ENCODE results near the gene FAM13A. TPM values are rescaled to one million over a fixed set of nuclear protein-coding genes. Genes with fewer than 3 reads are reported as not detected.

The FAM13A gene
- total and polyA plus RNA-seq, 4 experiments from 2014 or later = 9.6 to 19.7 (median 13.0) TPM

GRCh38 chr4:88975958-88976774 lies 80.8 kb downstream of the FAM13A start:
- no peaks in the 10 kb centered on the region for H3K4me1 ChIP-seq (ENCODE audit: insufficient read depth, low read length)
- H3K36me3 ChIP-seq (ENCODE audit: insufficient read depth, low read length) = no peaks in the 10 kb centered on the region
- H3K36me3 Mint-ChIP-seq = peaks cover 0 to 9% of the 10 kb centered on the region in 2 donors
- H3K9me3 ChIP-seq (ENCODE audit: control insufficient read depth in 1 of 2, low read length in 2 of 2) = no peaks in the 10 kb centered on the region
- peaks cover 0 to 4% of the 10 kb centered on the region in 2 donors for H3K27me3 Mint-ChIP-seq
- H3K27me3 ChIP-seq (ENCODE audit: insufficient read depth, low read length) = no peaks in the 10 kb centered on the region
- H3K27ac Mint-ChIP-seq = no peak overlapping the region
- H3K4me1 Mint-ChIP-seq = no peaks in the 10 kb centered on the region
- ChIA-PET CTCF (ENCODE audit: partially characterized antibody) (no interaction called here), POLR2A (ENCODE audit: partially characterized antibody) (no interaction called here)
- H3K4me3 Mint-ChIP-seq = no peak overlapping the region
- peaks cover 4 to 12% (median 9%) of the 10 kb centered on the region in 8 donors for H3K9me3 Mint-ChIP-seq
- DNase-seq = no peak
- intact Hi-C loops (cut with micrococcal nuclease) = no loop called here
- no peak overlapping the region for H3K4me3 ChIP-seq (ENCODE audit: low read length in 2 of 2)
- no peak overlapping the region for H3K27ac ChIP-seq (ENCODE audit: low read depth, low read length)

DNA sequence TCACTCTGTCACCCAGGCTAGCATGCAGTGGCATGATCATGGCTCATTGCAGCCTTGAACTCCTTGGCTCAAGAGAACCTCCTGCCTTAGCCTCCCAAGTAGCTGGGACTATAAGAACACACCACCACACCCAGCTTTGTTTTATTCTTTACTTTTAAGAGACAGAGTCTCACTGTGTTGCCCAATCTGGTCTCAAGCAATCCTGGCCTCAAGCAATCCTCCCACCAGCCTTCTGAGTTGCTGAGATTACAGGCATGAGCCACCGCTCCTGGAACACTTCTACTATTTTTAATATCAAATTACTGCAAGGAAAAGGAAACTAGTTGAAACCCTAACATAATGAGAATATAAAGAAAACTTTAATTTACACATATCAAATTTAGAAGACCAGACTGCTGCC lies 85.4 kb downstream of the FAM13A start:
- Mint-ChIP-seq H3K4me1 (no peaks in the 10 kb centered on the region), H3K27me3 (peaks cover 0 to 6% of the 10 kb centered on the region in 2 donors), H3K27ac (no peak overlapping the region), H3K9me3 (peaks cover 4 to 12% (median 9%) of the 10 kb centered on the region in 8 donors), H3K36me3 (peaks cover 0 to 9% of the 10 kb centered on the region in 2 donors), H3K4me3 (no peak overlapping the region)
- ChIA-PET POLR2A (ENCODE audit: partially characterized antibody) (no interaction called here), CTCF (ENCODE audit: partially characterized antibody) (no interaction called here)
- DNase-seq = no peak
- intact Hi-C loops (cut with micrococcal nuclease) = no loop called here
- no peaks in the 10 kb centered on the region for H3K36me3 ChIP-seq (ENCODE audit: insufficient read depth, low read length)
- no peaks in the 10 kb centered on the region for H3K4me1 ChIP-seq (ENCODE audit: insufficient read depth, low read length)
- no peaks in the 10 kb centered on the region for H3K9me3 ChIP-seq (ENCODE audit: control insufficient read depth in 1 of 2, low read length in 2 of 2)
- no peak overlapping the region for H3K4me3 ChIP-seq (ENCODE audit: low read length in 2 of 2)
- H3K27ac ChIP-seq (ENCODE audit: low read depth, low read length) = no peak overlapping the region
- H3K27me3 ChIP-seq (ENCODE audit: insufficient read depth, low read length) = no peaks in the 10 kb centered on the region

GRCh38 chr4:88969746-88970145 lies 87.2 kb downstream of the FAM13A start:
- Mint-ChIP-seq H3K27me3 (peaks cover 0 to 6% of the 10 kb centered on the region in 2 donors), H3K4me1 (no peaks in the 10 kb centered on the region), H3K4me3 (no peak overlapping the region), H3K27ac (no peak overlapping the region), H3K9me3 (peaks cover 2 to 12% (median 8%) of the 10 kb centered on the region in 8 donors), H3K36me3 (peaks cover 0 to 9% of the 10 kb centered on the region in 2 donors)
- no peaks in the 10 kb centered on the region for H3K36me3 ChIP-seq (ENCODE audit: insufficient read depth, low read length)
- no peaks in the 10 kb centered on the region for H3K4me1 ChIP-seq (ENCODE audit: insufficient read depth, low read length)
- H3K27ac ChIP-seq (ENCODE audit: low read depth, low read length) = no peak overlapping the region
- intact Hi-C loops (cut with micrococcal nuclease) = no loop called here
- no peak overlapping the region for H3K4me3 ChIP-seq (ENCODE audit: low read length in 2 of 2)
- H3K27me3 ChIP-seq (ENCODE audit: insufficient read depth, low read length) = no peaks in the 10 kb centered on the region
- POLR2A ChIA-PET (ENCODE audit: partially characterized antibody) = no interaction called here
- H3K9me3 ChIP-seq (ENCODE audit: control insufficient read depth in 1 of 2, low read length in 2 of 2) = no peaks in the 10 kb centered on the region
- no peak for DNase-seq
- CTCF ChIA-PET (ENCODE audit: partially characterized antibody) = no interaction called here

- Histone ChIP-seq H3K4me3 (ENCODE audit: low read length in 2 of 2) (no peak overlapping the region), H3K27me3 (ENCODE audit: insufficient read depth, low read length) (no peaks in the 10 kb centered on the region), H3K36me3 (ENCODE audit: insufficient read depth, low read length) (no peaks in the 10 kb centered on the region), H3K4me1 (ENCODE audit: insufficient read depth, low read length) (no peaks in the 10 kb centered on the region), H3K9me3 (ENCODE audit: control insufficient read depth in 1 of 2, low read length in 2 of 2) (no peaks in the 10 kb centered on the region), H3K27ac (ENCODE audit: low read depth, low read length) (no peak overlapping the region)
- H3K9me3 Mint-ChIP-seq = peaks cover 2 to 12% (median 8%) of the 10 kb centered on the region in 8 donors
- peaks cover 0 to 9% of the 10 kb centered on the region in 2 donors for H3K36me3 Mint-ChIP-seq
- H3K27me3 Mint-ChIP-seq = peaks cover 0 to 6% of the 10 kb centered on the region in 2 donors
- intact Hi-C loops (cut with micrococcal nuclease) = no loop called here
- ChIA-PET POLR2A (ENCODE audit: partially characterized antibody) (no interaction called here), CTCF (ENCODE audit: partially characterized antibody) (no interaction called here)
- no peak overlapping the region for H3K27ac Mint-ChIP-seq
- H3K4me3 Mint-ChIP-seq = no peak overlapping the region
- DNase-seq = no peak
- no peaks in the 10 kb centered on the region for H3K4me1 Mint-ChIP-seq
Observed at GRCh38 chr4:88969271-88969670, 87.7 kb downstream of the FAM13A start.

GRCh38 chr4:88967883-88968331 lies 89.1 kb downstream of the FAM13A start:
- intact Hi-C loops (cut with micrococcal nuclease) = no loop called here
- Mint-ChIP-seq H3K4me3 (no peak overlapping the region), H3K9me3 (peaks cover 0 to 5% (median 2%) of the 10 kb centered on the region in 8 donors), H3K36me3 (peaks cover 0 to 1% of the 10 kb centered on the region in 2 donors), H3K27ac (no peak overlapping the region), H3K4me1 (peaks cover 0 to 4% (median 2%) of the 10 kb centered on the region in 4 donors), H3K27me3 (peaks cover 0 to 1% of the 10 kb centered on the region in 2 donors)
- ChIA-PET POLR2A (ENCODE audit: partially characterized antibody) (no interaction called here), CTCF (ENCODE audit: partially characterized antibody) (no interaction called here)
- no peaks in the 10 kb centered on the region for H3K27me3 ChIP-seq (ENCODE audit: insufficient read depth, low read length)
- H3K36me3 ChIP-seq (ENCODE audit: insufficient read depth, low read length) = no peaks in the 10 kb centered on the region
- H3K4me3 ChIP-seq (ENCODE audit: low read length in 2 of 2) = no peak overlapping the region
- DNase-seq = no peak
- H3K4me1 ChIP-seq (ENCODE audit: insufficient read depth, low read length) = no peaks in the 10 kb centered on the region
- H3K9me3 ChIP-seq (ENCODE audit: control insufficient read depth in 1 of 2, low read length in 2 of 2) = no peaks in the 10 kb centered on the region
- no peak overlapping the region for H3K27ac ChIP-seq (ENCODE audit: low read depth, low read length)

DNA sequence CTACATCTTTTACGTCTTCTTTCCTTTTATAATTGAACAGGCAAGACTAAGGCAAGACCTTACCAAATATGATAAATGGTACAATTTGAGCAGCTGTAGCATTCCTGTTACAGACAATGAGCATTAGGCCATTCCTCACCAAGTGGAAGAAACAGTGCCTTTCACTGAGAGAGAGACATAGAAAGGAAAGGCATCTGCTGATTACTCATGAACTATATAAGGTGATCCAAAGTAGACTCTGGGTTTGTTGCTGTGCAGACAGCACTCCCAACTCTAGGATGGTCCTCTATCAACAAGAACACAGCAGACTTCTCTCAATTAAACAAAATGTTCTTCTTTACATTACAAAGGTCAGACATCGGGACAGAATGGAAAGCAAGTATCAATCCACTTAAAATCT lies 91.9 kb downstream of the FAM13A start:
- ChIA-PET POLR2A (ENCODE audit: partially characterized antibody) (no interaction called here), CTCF (ENCODE audit: partially characterized antibody) (no interaction called here)
- no peak overlapping the region for H3K27ac ChIP-seq (ENCODE audit: low read depth, low read length)

GRCh38 chr4:88964450-88964849 lies 92.5 kb downstream of the FAM13A start:
- H3K36me3 Mint-ChIP-seq = peaks cover 0 to 1% of the 10 kb centered on the region in 2 donors
- peaks cover 0 to 9% (median 5%) of the 10 kb centered on the region in 4 donors for H3K4me1 Mint-ChIP-seq
- no peaks in the 10 kb centered on the region for H3K36me3 ChIP-seq (ENCODE audit: insufficient read depth, low read length)
- ChIA-PET CTCF (ENCODE audit: partially characterized antibody) (interaction anchor here (2.1 kb wide), 1 partner anchor 58 kb away, joined by 9 read pairs; no protein-coding TSS in a partner anchor), POLR2A (ENCODE audit: partially characterized antibody) (no interaction called here)
- DNase-seq = no peak
- peaks cover 6% of the 10 kb centered on the region for H3K4me1 ChIP-seq (ENCODE audit: insufficient read depth, low read length)
- peaks cover 0 to 1% of the 10 kb centered on the region in 2 donors for H3K27me3 Mint-ChIP-seq
- intact Hi-C loops (cut with micrococcal nuclease) = no loop called here
- no peak overlapping the region for H3K4me3 ChIP-seq (ENCODE audit: low read length in 2 of 2)
- H3K4me3 Mint-ChIP-seq = no peak overlapping the region
- H3K9me3 Mint-ChIP-seq = peaks cover 0 to 1% (median 0%) of the 10 kb centered on the region in 8 donors
- no peaks in the 10 kb centered on the region for H3K27me3 ChIP-seq (ENCODE audit: insufficient read depth, low read length)
- no peak overlapping the region for H3K27ac Mint-ChIP-seq
- no peaks in the 10 kb centered on the region for H3K9me3 ChIP-seq (ENCODE audit: control insufficient read depth in 1 of 2, low read length in 2 of 2)
- no peak overlapping the region for H3K27ac ChIP-seq (ENCODE audit: low read depth, low read length)

More for the DNA sequence above, 91.9 kb downstream of the FAM13A start:
- Mint-ChIP-seq H3K4me1 (peaks cover 0 to 9% (median 5%) of the 10 kb centered on the region in 4 donors), H3K27me3 (peaks cover 0 to 1% of the 10 kb centered on the region in 2 donors), H3K36me3 (no peaks in the 10 kb centered on the region), H3K27ac (no peak overlapping the region), H3K4me3 (no peak overlapping the region), H3K9me3 (peaks cover 0 to 1% (median 0%) of the 10 kb centered on the region in 8 donors)
- Histone ChIP-seq H3K9me3 (ENCODE audit: control insufficient read depth in 1 of 2, low read length in 2 of 2) (no peaks in the 10 kb centered on the region), H3K4me1 (ENCODE audit: insufficient read depth, low read length) (peaks cover 6% of the 10 kb centered on the region), H3K36me3 (ENCODE audit: insufficient read depth, low read length) (no peaks in the 10 kb centered on the region), H3K27me3 (ENCODE audit: insufficient read depth, low read length) (no peaks in the 10 kb centered on the region), H3K4me3 (ENCODE audit: low read length in 2 of 2) (no peak overlapping the region)
- no peak for DNase-seq
- intact Hi-C loops (cut with micrococcal nuclease) = no loop called here

Measured in CD4-positive, alpha-beta memory T cell (primary cell).